Measurements from ENCODE around the gene SNCAIP. TPM values are rescaled to one million over a fixed set of nuclear protein-coding genes. Genes with fewer than 3 reads are reported as not detected.
A peak's percentile ranks its signal among the peaks of the same experiment; 100 is the strongest.

SNCAIP gene
- total and polyA plus RNA-seq, 12 donors: 1.3 to 6.4 (median 2.7) TPM

DNA sequence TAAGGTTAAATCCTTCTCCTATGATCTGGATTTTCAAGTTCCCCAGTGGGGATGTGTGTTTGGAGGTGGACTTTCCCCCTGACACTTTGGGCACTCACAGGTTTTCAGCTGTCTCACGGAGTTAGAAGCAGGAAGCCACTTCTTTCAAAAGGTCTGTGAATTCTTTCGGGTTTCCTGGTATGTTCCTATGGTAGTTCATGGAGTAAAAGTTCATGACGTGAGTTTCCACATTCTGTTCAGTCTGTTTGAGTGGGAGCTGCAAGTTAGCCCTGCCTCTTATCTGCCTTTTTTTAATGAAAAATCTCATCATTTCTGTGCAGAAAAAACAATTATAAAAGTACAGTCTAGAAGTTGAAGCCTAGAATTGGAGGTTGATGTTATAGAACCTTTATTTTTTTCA, 24.9 kb upstream of the SNCAIP start:
- Histone ChIP-seq H3K4me1 (replicated peaks in 1 of 2) (no peaks in the 10 kb centered on the region), H3K27ac (no peak overlapping the region), H3K27me3 (no peaks in the 10 kb centered on the region), H3K9me3 (replicated peaks in 1 of 3) (peaks cover 0 to 4% (median 0%) of the 10 kb centered on the region in 3 donors), H3K4me3 (no peak overlapping the region), H3K36me3 (replicated peaks in 1 of 2) (no peaks in the 10 kb centered on the region)
- no peak for DNase-seq
- TF ChIP-seq, protein P1, sequence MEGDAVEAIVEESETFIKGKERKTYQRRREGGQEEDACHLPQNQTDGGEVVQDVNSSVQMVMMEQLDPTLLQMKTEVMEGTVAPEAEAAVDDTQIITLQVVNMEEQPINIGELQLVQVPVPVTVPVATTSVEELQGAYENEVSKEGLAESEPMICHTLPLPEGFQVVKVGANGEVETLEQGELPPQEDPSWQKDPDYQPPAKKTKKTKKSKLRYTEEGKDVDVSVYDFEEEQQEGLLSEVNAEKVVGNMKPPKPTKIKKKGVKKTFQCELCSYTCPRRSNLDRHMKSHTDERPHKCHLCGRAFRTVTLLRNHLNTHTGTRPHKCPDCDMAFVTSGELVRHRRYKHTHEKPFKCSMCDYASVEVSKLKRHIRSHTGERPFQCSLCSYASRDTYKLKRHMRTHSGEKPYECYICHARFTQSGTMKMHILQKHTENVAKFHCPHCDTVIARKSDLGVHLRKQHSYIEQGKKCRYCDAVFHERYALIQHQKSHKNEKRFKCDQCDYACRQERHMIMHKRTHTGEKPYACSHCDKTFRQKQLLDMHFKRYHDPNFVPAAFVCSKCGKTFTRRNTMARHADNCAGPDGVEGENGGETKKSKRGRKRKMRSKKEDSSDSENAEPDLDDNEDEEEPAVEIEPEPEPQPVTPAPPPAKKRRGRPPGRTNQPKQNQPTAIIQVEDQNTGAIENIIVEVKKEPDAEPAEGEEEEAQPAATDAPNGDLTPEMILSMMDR (IDR thresholded peaks at IDR 0.05): no peak
- TF ChIP-seq POLR2A (IDR thresholded peaks at IDR 0.05): no peak
- WGBS, 4 donors: 48 to 57% (median 52%) methylated on average over 3 of the region's 3 CpGs
- intact Hi-C loops (cut with DNase I): loop anchor here in 1 of 2 donors (10.0 kb wide), 1 partner anchor 138 kb away; no protein-coding TSS in a partner anchor

DNA sequence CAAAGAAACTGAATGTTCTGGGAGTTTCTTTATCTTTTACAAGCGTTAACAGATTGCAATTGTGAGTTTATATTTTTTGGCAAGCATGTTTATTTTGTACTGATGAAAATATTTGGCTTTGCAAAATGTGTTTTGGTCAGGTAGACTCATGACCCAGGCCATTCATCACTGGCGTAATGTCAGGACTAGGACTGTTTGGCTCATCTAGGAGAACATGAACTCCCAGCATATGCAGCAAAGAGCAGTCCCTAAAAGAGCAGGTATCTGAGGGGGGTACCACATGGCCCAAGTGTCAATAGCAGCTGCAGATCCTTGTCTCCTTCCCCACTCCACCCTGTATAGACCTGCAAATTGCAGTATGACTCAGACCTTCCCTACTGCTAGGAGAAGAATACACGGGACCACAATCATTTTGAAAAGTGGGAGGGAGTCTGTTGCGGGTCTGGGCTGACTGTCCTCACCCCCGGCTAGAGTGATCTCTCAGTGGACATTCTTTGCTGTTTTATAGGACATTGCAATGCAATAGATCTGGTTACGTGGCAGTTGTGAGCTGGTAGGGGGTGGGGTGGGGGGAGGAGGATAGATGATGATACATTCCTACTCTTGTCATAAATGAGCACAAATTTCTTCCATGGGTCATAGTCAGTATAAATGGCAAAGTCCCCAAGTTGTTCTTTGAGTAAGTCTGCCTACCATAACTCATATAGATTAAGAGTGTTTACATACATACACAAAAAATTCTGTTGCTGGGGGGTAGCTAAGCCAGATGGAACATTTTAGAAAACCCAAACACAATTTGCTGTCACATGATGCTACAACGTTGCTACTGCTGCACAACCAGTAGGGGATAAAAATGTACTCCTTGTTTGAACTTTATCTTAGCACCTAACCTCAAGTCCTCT, 20.8 kb upstream of the SNCAIP start:
- intact Hi-C loops (cut with DNase I): no loop called here
- H3K9me3 ChIP-seq (replicated peaks in 1 of 3): no peaks in the 10 kb centered on the region
- DNase-seq: no peak
- 67 to 73% (median 72%) methylated on average over 7 of the region's 7 CpGs for WGBS, 4 donors
- H3K4me1 ChIP-seq (replicated peaks in 1 of 2): no peaks in the 10 kb centered on the region
- TF ChIP-seq, protein P1 (IDR thresholded peaks at IDR 0.05): no peak
- TF ChIP-seq POLR2A (IDR thresholded peaks at IDR 0.05): no peak
- H3K27ac ChIP-seq: no peak overlapping the region
- no peaks in the 10 kb centered on the region for H3K36me3 ChIP-seq (replicated peaks in 1 of 2)
- no peak overlapping the region for H3K4me3 ChIP-seq
- H3K27me3 ChIP-seq: no peaks in the 10 kb centered on the region

DNA sequence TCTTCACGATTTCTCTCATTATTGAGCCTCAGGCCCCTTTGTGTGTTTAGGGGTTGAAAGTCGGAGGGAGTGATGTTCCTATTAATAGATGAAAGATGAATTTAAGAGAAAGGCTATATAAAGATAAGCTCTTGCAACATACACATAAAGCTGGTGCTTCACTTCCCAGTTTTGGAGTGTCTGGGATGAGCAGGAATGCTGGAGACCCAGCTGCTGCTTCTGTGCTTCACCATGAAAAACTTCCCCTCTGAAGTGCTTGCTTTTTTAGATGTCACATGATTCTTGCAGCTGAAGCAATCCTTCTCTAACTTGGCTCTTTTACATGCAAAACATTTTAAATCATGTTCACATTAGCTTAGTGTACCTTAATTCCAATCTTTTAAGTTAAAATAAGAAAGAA, 19.7 kb upstream of the SNCAIP start:
- H3K9me3 ChIP-seq (replicated peaks in 1 of 3): no peaks in the 10 kb centered on the region
- H3K27me3 ChIP-seq: no peaks in the 10 kb centered on the region
- H3K4me3 ChIP-seq: no peak overlapping the region
- 41 to 62% (median 52%) methylated on average over 2 of the region's 2 CpGs for WGBS, 4 donors
- no peak for DNase-seq
- H3K4me1 ChIP-seq (replicated peaks in 1 of 2): no peaks in the 10 kb centered on the region
- intact Hi-C loops (cut with DNase I): no loop called here
- TF ChIP-seq, protein P1 (IDR thresholded peaks at IDR 0.05): no peak
- no peak for TF ChIP-seq POLR2A (IDR thresholded peaks at IDR 0.05)
- H3K36me3 ChIP-seq (replicated peaks in 1 of 2): no peaks in the 10 kb centered on the region
- no peak overlapping the region for H3K27ac ChIP-seq

DNA sequence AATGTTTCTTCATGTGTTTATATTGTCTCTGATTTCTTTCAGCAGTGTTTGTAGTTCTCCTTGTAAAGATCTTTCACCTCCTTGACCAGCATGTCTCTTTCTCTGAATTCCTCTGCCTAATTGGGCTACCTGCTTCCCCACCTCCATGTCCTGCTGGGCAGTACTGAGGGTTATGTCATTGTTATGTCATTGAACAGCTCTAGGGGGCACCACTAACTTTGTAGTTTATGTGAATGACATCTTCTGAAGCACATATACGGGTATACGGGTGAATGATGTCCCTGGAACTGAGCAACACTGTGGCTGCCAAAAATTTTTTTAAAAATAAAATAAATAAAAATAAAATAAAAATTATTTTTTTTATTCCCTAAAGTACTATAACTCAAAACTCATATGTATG, 16.9 kb upstream of the SNCAIP start:
- Histone ChIP-seq H3K27me3 (no peaks in the 10 kb centered on the region), H3K9me3 (replicated peaks in 1 of 3) (no peaks in the 10 kb centered on the region)
- 41 to 61% (median 42%) methylated on average over 2 of the region's 2 CpGs for WGBS, 4 donors

More for the DNA sequence above, 16.9 kb upstream of the SNCAIP start:
- Histone ChIP-seq H3K27ac (no peak overlapping the region), H3K36me3 (replicated peaks in 1 of 2) (no peaks in the 10 kb centered on the region), H3K4me1 (replicated peaks in 1 of 2) (no peaks in the 10 kb centered on the region), H3K4me3 (no peak overlapping the region)
- TF ChIP-seq POLR2A (IDR thresholded peaks at IDR 0.05): no peak
- TF ChIP-seq, protein P1 (IDR thresholded peaks at IDR 0.05): peak in 2 of 6 experiments; percentile 12 to 17
- DNase-seq: no peak
- intact Hi-C loops (cut with DNase I): no loop called here

All from adrenal gland (tissue), 12 donors.